ENCODE data around the gene CDC23. TPM values are rescaled to one million over a fixed set of nuclear protein-coding genes. Genes with fewer than 3 reads are reported as not detected.
A peak's percentile ranks its signal among the peaks of the same experiment; 100 is the strongest.
"Not testable (repeated sequence)": the region's sequence is repeated elsewhere in the genome, so short reads cannot be mapped to it uniquely, and the experiment has no call there.

The CDC23 gene
- total and polyA plus RNA-seq, 8 donors = 18.8 to 62.2 (median 54.6) TPM

DNA sequence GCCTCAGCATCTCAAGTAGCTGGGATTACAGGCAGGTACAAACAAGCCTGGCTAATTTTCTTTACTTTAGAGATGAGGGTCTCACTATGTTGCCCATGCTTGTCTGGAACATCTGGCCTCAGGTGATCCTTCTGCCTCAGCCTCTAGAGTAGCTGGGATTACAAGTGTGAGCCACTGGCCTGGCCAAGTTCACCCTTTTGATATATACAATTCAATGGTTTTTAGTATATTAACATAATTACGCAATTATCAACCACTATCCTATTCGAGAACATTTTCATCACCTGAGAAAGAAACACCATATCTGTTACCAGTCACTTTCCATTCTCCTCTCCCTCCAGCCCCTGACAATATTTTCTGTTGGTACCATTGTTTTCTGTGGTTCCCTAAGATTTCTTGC is 3.7 kb upstream of the CDC23 start:
- Histone ChIP-seq H3K27ac (no peak overlapping the region), H3K27me3 (no peaks in the 10 kb centered on the region), H3K9me3 (no peaks in the 10 kb centered on the region), H3K4me1 (peaks cover 8 to 15% of the 10 kb centered on the region in 2 donors), H3K4me3 (no peak overlapping the region), H3K36me3 (no peaks in the 10 kb centered on the region)
- ATAC-seq = no peak
- intact Hi-C loops (cut with DNase I) = no loop called here
- DNase-seq = no peak
- TF ChIP-seq, protein P1, sequence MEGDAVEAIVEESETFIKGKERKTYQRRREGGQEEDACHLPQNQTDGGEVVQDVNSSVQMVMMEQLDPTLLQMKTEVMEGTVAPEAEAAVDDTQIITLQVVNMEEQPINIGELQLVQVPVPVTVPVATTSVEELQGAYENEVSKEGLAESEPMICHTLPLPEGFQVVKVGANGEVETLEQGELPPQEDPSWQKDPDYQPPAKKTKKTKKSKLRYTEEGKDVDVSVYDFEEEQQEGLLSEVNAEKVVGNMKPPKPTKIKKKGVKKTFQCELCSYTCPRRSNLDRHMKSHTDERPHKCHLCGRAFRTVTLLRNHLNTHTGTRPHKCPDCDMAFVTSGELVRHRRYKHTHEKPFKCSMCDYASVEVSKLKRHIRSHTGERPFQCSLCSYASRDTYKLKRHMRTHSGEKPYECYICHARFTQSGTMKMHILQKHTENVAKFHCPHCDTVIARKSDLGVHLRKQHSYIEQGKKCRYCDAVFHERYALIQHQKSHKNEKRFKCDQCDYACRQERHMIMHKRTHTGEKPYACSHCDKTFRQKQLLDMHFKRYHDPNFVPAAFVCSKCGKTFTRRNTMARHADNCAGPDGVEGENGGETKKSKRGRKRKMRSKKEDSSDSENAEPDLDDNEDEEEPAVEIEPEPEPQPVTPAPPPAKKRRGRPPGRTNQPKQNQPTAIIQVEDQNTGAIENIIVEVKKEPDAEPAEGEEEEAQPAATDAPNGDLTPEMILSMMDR (IDR thresholded peaks at IDR 0.05) = no peak

DNA sequence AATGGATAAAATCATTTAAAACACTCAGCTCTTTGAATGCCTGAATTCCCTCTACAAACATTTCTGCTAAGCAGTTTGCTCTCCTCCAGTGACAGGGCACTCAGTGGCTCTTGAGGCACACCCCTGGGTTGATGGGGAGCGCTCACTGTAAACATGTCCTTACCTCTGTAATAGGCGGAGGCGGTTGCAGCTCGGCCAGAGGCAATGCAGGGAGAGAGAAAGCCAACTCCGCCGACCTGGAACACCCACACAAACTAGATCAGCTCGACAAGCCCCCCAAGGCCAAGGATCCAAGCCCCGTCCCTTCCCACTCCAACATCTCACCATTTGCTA is 329 bp downstream of the CDC23 start:
- ATAC-seq = peak; percentile 66
- Histone ChIP-seq H3K4me1 (peaks cover 8 to 30% of the 10 kb centered on the region in 2 donors), H3K36me3 (peaks cover 0 to 8% of the 10 kb centered on the region in 2 donors), H3K27me3 (no peaks in the 10 kb centered on the region), H3K9me3 (no peaks in the 10 kb centered on the region), H3K4me3 (peak overlapping the region; percentile 81 to 94), H3K27ac (peak overlapping the region; percentile 45 to 69)
- TF ChIP-seq, protein P1 (IDR thresholded peaks at IDR 0.05) = no peak
- intact Hi-C loops (cut with DNase I) = no loop called here
- DNase-seq = peak in 1 of 4 donors; percentile 40

GRCh38 chr5:138210985-138211384 is 2.1 kb downstream of the CDC23 start:
- intact Hi-C loops (cut with DNase I) = no loop called here
- Histone ChIP-seq H3K4me3 (no peak overlapping the region), H3K36me3 (peaks cover 0 to 20% of the 10 kb centered on the region in 2 donors), H3K27me3 (no peaks in the 10 kb centered on the region), H3K9me3 (no peaks in the 10 kb centered on the region), H3K4me1 (peaks cover 8 to 30% of the 10 kb centered on the region in 2 donors), H3K27ac (no peak overlapping the region)
- TF ChIP-seq, protein P1 (IDR thresholded peaks at IDR 0.05) = no peak
- DNase-seq = no peak
- ATAC-seq = no peak

- intact Hi-C loops (cut with DNase I); H3K9me3 ChIP-seq; H3K4me1 ChIP-seq; H3K27ac ChIP-seq; DNase-seq; H3K4me3 ChIP-seq; ATAC-seq; H3K27me3 ChIP-seq: not testable (repeated sequence)
- peaks cover 0 to 91% of the 10 kb centered on the region in 2 donors for H3K36me3 ChIP-seq
Measured at GRCh38 chr5:138193859-138194258, 19.3 kb downstream of the CDC23 start.

DNA sequence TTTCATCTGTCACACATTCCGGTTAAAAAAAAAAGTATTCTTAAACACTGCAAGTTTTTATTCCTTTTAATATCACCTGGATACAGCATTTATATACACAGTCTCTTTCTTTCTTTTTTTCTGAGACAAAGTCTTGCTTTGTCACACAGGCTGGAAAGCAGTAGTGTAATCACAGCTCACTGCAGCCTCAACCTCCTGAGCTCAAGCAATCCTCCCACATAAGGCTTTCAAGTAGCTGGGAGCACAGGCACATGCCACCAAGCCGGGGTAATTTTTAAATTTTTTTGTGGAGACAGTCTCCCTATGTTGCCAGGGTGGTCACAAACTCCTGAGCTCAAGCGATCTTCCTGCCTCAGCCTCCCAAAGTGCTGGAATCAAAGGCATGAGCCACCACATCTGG is 20.3 kb downstream of the CDC23 start:
- intact Hi-C loops (cut with DNase I) = no loop called here
- DNase-seq (no peak), ATAC-seq (no peak)
- no peak overlapping the region for H3K27ac ChIP-seq
- no peaks in the 10 kb centered on the region for H3K27me3 ChIP-seq
- no peaks in the 10 kb centered on the region for H3K9me3 ChIP-seq
- H3K36me3 ChIP-seq = peaks cover 0 to 91% of the 10 kb centered on the region in 2 donors
- TF ChIP-seq, protein P1 (IDR thresholded peaks at IDR 0.05) = no peak
- no peak overlapping the region for H3K4me3 ChIP-seq
- H3K4me1 ChIP-seq = no peaks in the 10 kb centered on the region

- Histone ChIP-seq H3K4me3 (no peak overlapping the region), H3K4me1 (peaks cover 0 to 13% of the 10 kb centered on the region in 2 donors), H3K36me3 (peaks cover 0 to 87% of the 10 kb centered on the region in 2 donors), H3K27me3 (no peaks in the 10 kb centered on the region), H3K27ac (no peak overlapping the region), H3K9me3 (no peaks in the 10 kb centered on the region)
- intact Hi-C loops (cut with DNase I) = loop anchor here in 1 of 2 donors (10.0 kb wide), 1 partner anchor 226 kb away; no protein-coding TSS in a partner anchor
- DNase-seq (no peak), ATAC-seq (no peak)
- TF ChIP-seq, protein P1 (IDR thresholded peaks at IDR 0.05) = no peak
Measured at GRCh38 chr5:138188626-138189025, 24.5 kb downstream of the CDC23 start.
